GM23338 (cell line): Measurements from ENCODE around the gene FOXN4. TPM values are rescaled to one million over a fixed set of nuclear protein-coding genes. Genes with fewer than 3 reads are reported as not detected.
"Not testable (repeated sequence)": the region's sequence is repeated elsewhere in the genome, so short reads cannot be mapped to it uniquely, and the experiment has no call there.

ENCODE experiments used
- ATAC-seq: fragments of 200-7000 bp; cut with Tn5 transposase; 3 replicates; pipeline ENCODE4 v1.9.1; 2020
- DNase-seq: peaks from one replicate; pipeline ENCODE4 v3.0.0-alpha.2; 2015; ENCODE audit warnings: low spot score
- H2AFZ ChIP-seq: fragments of 200-600 bp; sonication (generic); 2 replicates; pipeline ENCODE4 v1.8.0; 2016; ENCODE audit warnings: antibody characterized with exemption, mild to moderate bottlenecking, moderate library complexity
- H3F3A ChIP-seq: fragments of 200-600 bp; sonication (generic); replicated peaks from 2 replicates; pipeline ENCODE4 v1.8.0; 2017; ENCODE audit warnings: antibody characterized with exemption, mixed run types, low read depth
- H3K27ac ChIP-seq: fragments of 200-600 bp; sonication (generic); 2 replicates; pipeline ENCODE4 v1.6.1; 2016; ENCODE audit warnings: low read depth
- H3K27me3 ChIP-seq: fragments of 200-600 bp; sonication (generic); 2 replicates; pipeline ENCODE4 v1.8.0; 2016; ENCODE audit warnings: mild to moderate bottlenecking, mixed run types, moderate library complexity; ENCODE audit not compliant: insufficient read depth
- H3K36me3 ChIP-seq: fragments of 200-600 bp; sonication (generic); 2 replicates; pipeline ENCODE4 v1.8.0; 2016; ENCODE audit warnings: mild to moderate bottlenecking; ENCODE audit not compliant: insufficient read depth
- H3K4me1 ChIP-seq: fragments of 200-600 bp; sonication (generic); 2 replicates; pipeline ENCODE4 v1.8.0; 2016; ENCODE audit warnings: mild to moderate bottlenecking, moderate library complexity; ENCODE audit not compliant: insufficient read depth
- H3K4me2 ChIP-seq: fragments of 200-600 bp; sonication (generic); 2 replicates; pipeline ENCODE4 v1.7.1; 2017; ENCODE audit warnings: mixed run types
- H3K4me3 ChIP-seq: fragments of 200-600 bp; sonication (generic); 2 replicates; pipeline ENCODE4 v1.6.1; 2016; ENCODE audit warnings: mixed run types
- H3K79me2 ChIP-seq: fragments of 200-600 bp; sonication (generic); replicated peaks from 2 replicates; pipeline ENCODE4 v1.8.0; 2017; ENCODE audit warnings: mild to moderate bottlenecking; ENCODE audit not compliant: insufficient read depth
- H3K9me2 ChIP-seq: fragments of 200-600 bp; sonication (generic); 2 replicates; pipeline ENCODE4 v1.8.0; 2017; ENCODE audit not compliant: insufficient read depth
- H4K20me1 ChIP-seq: fragments of 200-600 bp; sonication (generic); replicated peaks from 2 replicates; pipeline ENCODE4 v1.8.0; 2017; ENCODE audit warnings: mild to moderate bottlenecking; ENCODE audit not compliant: insufficient read depth
- H3K27ac Mint-ChIP-seq: 2 replicates; pipeline ENCODE4 v1.8.0; 2020; ENCODE audit warnings: inconsistent platforms, mild to moderate bottlenecking, moderate library complexity, mixed read lengths
- H3K27me3 Mint-ChIP-seq: 3 replicates; pipeline ENCODE4 v1.8.0; 2022; ENCODE audit warnings: low read depth, mild to moderate bottlenecking, moderate library complexity, mixed read lengths, inconsistent platforms; ENCODE audit not compliant: insufficient read depth, poor library complexity
- H3K36me3 Mint-ChIP-seq: 3 replicates; pipeline ENCODE4 v1.8.0; 2021; ENCODE audit warnings: low read depth, mild to moderate bottlenecking, inconsistent platforms, moderate library complexity, mixed read lengths
- H3K4me1 Mint-ChIP-seq: 3 replicates; pipeline ENCODE4 v1.8.0; 2020; ENCODE audit warnings: mild to moderate bottlenecking, inconsistent platforms, mixed read lengths
- H3K4me3 Mint-ChIP-seq: 3 replicates; pipeline ENCODE4 v1.8.0; 2021; ENCODE audit warnings: moderate library complexity, mild to moderate bottlenecking, inconsistent platforms, mixed read lengths
- H3K9me3 Mint-ChIP-seq: 3 replicates; pipeline ENCODE4 v1.8.0; 2020; ENCODE audit warnings: moderate library complexity, mild to moderate bottlenecking, inconsistent platforms, mixed read lengths
- CREB1 ChIP-seq: fragments of 250-450 bp; sonication (Bioruptor Pico); IDR thresholded peaks from 2 replicates; pipeline ENCODE4 v1.5.0; 2020; ENCODE audit warnings: low read depth, mild to moderate bottlenecking, moderate library complexity
- CTCF ChIP-seq, 2 experiments: fragments of 200-600 bp in 1 of 2; sonication (generic) in 1 of 2; conservative IDR thresholded peaks; 2 replicates each; pipeline versions ENCODE4 v1.5.1 to v1.6.1; 2016 to 2017; ENCODE audit warnings: antibody characterized with exemption in 2 of 2, low read depth in 2 of 2, mild to moderate bottlenecking in 2 of 2, moderate library complexity in 1 of 2
- EZH2 ChIP-seq: fragments of 200-600 bp; sonication (generic); IDR thresholded peaks from one replicate; pipeline ENCODE4 v1.8.0; 2017; ENCODE audit warnings: antibody characterized with exemption, mild to moderate bottlenecking, low read depth; ENCODE audit not compliant: unreplicated experiment
- JUNB ChIP-seq: IDR thresholded peaks from one replicate; pipeline ENCODE4 v1.6.1; 2016; ENCODE audit warnings: antibody characterized with exemption; ENCODE audit not compliant: unreplicated experiment
- STAT1 ChIP-seq: IDR thresholded peaks from one replicate; pipeline ENCODE4 v1.6.1; 2016; ENCODE audit warnings: antibody characterized with exemption; ENCODE audit not compliant: unreplicated experiment
- polyA plus RNA-seq: library from polyadenylated mRNA; unstranded; fragments of >200 nt; fragmentation: Nextera tagmentation; extraction: Ambion mirVana; gene quantifications from 2 replicates; pipeline ENCODE4 v1.2.1, GENCODE V29; 2016
- total RNA-seq: library from RNA; depleted of rRNA; stranded (reverse); fragments of >200 nt; shearing (Covaris generic); gene quantifications from 2 replicates; pipeline ENCODE4 v1.2.3, GENCODE V29; 2014

The FOXN4 gene
- total and polyA plus RNA-seq, 2 experiments from 2014 or later = 0.35 to 0.47 TPM

GRCh38 chr12:109329003-109329402 lies 19.9 kb upstream of the FOXN4 start:
- ATAC-seq (no peak), DNase-seq (no peak)
- Histone ChIP-seq H3F3A (no peaks in the 10 kb centered on the region), H3K4me2 (no peak overlapping the region), H3K27ac (no peak overlapping the region), H4K20me1 (no peaks in the 10 kb centered on the region), H3K27me3 (no peaks in the 10 kb centered on the region), H3K4me1 (no peaks in the 10 kb centered on the region), H3K9me2 (no peaks in the 10 kb centered on the region), H2AFZ (peak overlapping the region; percentile 49; the same call in 1 of the 2 replicates), H3K4me3 (no peak overlapping the region), H3K36me3 (no peaks in the 10 kb centered on the region), H3K79me2 (no peaks in the 10 kb centered on the region)
- no peak for TF ChIP-seq JUNB
- no peak for TF ChIP-seq STAT1
- no peak for TF ChIP-seq CTCF (conservative IDR thresholded peaks at IDR 0.05; ENCODE audit: low read depth in 2 of 2)
- Mint-ChIP-seq H3K27me3 (no peaks in the 10 kb centered on the region), H3K4me3 (no peak overlapping the region), H3K9me3 (no peaks in the 10 kb centered on the region), H3K27ac (no peak overlapping the region), H3K36me3 (no peaks in the 10 kb centered on the region), H3K4me1 (peaks cover 6% of the 10 kb centered on the region; the same call in 2 of the 3 replicates)

- H4K20me1 ChIP-seq, H3K4me2 ChIP-seq, H3K27me3 ChIP-seq, H3K27ac Mint-ChIP-seq, H3K4me1 Mint-ChIP-seq, H3K36me3 ChIP-seq, H3K9me3 Mint-ChIP-seq, DNase-seq, H3K36me3 Mint-ChIP-seq, H3K27ac ChIP-seq, H3F3A ChIP-seq, H2AFZ ChIP-seq, H3K4me1 ChIP-seq, ATAC-seq, H3K9me2 ChIP-seq, H3K4me3 ChIP-seq, H3K27me3 Mint-ChIP-seq, H3K4me3 Mint-ChIP-seq, H3K79me2 ChIP-seq: not testable (repeated sequence)
These were observed 12.2 kb upstream of the FOXN4 start for GRCh38 chr12:109321294-109321693.

GRCh38 chr12:109310247-109311125 lies 1.4 kb upstream of the FOXN4 start:
- H3K27me3 Mint-ChIP-seq = peaks cover 46% of the 10 kb centered on the region
- H3K27ac Mint-ChIP-seq = no peak overlapping the region

More at GRCh38 chr12:109310247-109311125, 1.4 kb upstream of the FOXN4 start:
- no peaks in the 10 kb centered on the region for H3F3A ChIP-seq
- H2AFZ ChIP-seq = peak overlapping the region; percentile 100
- no peaks in the 10 kb centered on the region for H3K36me3 ChIP-seq
- H4K20me1 ChIP-seq = no peaks in the 10 kb centered on the region
- H3K27me3 ChIP-seq = peaks cover 59% of the 10 kb centered on the region
- H3K4me2 ChIP-seq = peak overlapping the region; percentile 89
- H3K36me3 Mint-ChIP-seq = no peaks in the 10 kb centered on the region; the same call in 2 of the 3 replicates
- H3K27ac ChIP-seq = no peak overlapping the region
- H3K79me2 ChIP-seq = no peaks in the 10 kb centered on the region
- peak overlapping the region; percentile 80 for H3K4me3 Mint-ChIP-seq
- H3K9me2 ChIP-seq = no peaks in the 10 kb centered on the region
- H3K4me1 ChIP-seq = peaks cover 13% of the 10 kb centered on the region; the same call in 1 of the 2 replicates
- DNase-seq (peak; percentile 52), ATAC-seq (peak; percentile 56)
- peak overlapping the region; percentile 74 for H3K4me3 ChIP-seq
- no peaks in the 10 kb centered on the region for H3K9me3 Mint-ChIP-seq
- TF ChIP-seq CREB1 (CRISPR knock-in tag) (no peak), EZH2 (peak; percentile 45)
- peaks cover 6% of the 10 kb centered on the region; the same call in 1 of the 3 replicates for H3K4me1 Mint-ChIP-seq
